NT2/D1 (cell line): ENCODE results near the gene HSF2.

Experiments used
- SUZ12 ChIP-seq: IDR thresholded peaks from 2 replicates; pipeline ENCODE4 v1.6.1; 2011; ENCODE audit not compliant: insufficient read length, insufficient read depth; ENCODE audit errors: extremely low read depth
- YY1 ChIP-seq: IDR thresholded peaks from 2 replicates; pipeline ENCODE4 v1.6.1; 2011; ENCODE audit not compliant: insufficient read length, insufficient read depth
- ZNF274 ChIP-seq: IDR thresholded peaks from 2 replicates; pipeline ENCODE4 v1.6.1; 2011; ENCODE audit warnings: mild to moderate bottlenecking, low read depth, low read length

- TF ChIP-seq ZNF274 (no peak), SUZ12 (no peak), YY1 (no peak)
Observed at GRCh38 chr6:122372647-122373046, 26.8 kb upstream of the HSF2 start.
